ENCODE measurements around the gene C9orf57. TPM values are rescaled to one million over a fixed set of nuclear protein-coding genes. Genes with fewer than 3 reads are reported as not detected.
"Not testable (repeated sequence)": the region's sequence is repeated elsewhere in the genome, so short reads cannot be mapped to it uniquely, and the experiment has no call there.

The C9orf57 gene
- polyA plus RNA-seq, 4 donors, result not detected

DNA sequence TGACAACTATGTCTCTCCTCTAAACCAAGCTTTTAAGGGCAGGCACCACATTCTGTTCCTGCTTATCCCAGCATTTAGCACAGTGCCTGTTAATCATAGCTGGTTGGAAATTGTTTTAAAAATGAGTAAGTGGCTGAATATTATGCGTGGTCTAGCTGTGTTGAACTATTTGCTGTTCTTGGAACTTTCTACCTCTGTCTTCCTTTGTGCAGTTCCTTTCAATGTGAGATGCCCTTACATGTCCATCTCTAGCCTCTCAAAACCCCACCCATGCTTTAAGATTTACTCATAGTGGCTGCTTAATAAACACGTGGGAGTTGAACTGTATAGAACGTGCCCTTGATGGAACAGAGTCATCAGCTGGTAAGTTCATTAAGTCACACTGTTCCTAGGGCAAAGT is 34.5 kb downstream of the C9orf57 start:
- DNase-seq (ENCODE audit: low read depth in 4 of 4, low spot score in 3 of 4), result no peak

DNA sequence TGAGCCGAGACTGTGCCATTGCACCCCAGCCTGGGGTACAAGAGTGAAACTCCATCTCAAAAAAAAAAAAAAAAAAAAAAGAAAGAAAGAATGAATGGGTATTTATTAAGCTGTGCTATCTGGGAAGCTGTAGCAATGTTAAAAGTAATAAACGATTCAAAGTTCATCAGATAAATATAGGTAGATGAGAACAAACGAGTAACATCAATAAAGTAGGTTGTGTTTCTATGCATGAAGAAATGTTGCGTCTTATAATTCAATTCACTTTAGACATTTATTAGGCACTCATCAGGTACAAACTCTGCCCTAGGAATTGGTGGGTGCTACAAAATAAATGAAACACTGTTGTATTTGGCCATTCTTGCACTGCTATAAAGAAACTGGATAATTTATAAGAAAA is 36.8 kb downstream of the C9orf57 start:
- DNase-seq (ENCODE audit: low read depth in 4 of 4, low spot score in 3 of 4), result no peak

- DNase-seq (ENCODE audit: low read depth in 4 of 4, low spot score in 3 of 4), result no peak
These were observed 37.6 kb downstream of the C9orf57 start for GRCh38 chr9:72022841-72023240.

DNA sequence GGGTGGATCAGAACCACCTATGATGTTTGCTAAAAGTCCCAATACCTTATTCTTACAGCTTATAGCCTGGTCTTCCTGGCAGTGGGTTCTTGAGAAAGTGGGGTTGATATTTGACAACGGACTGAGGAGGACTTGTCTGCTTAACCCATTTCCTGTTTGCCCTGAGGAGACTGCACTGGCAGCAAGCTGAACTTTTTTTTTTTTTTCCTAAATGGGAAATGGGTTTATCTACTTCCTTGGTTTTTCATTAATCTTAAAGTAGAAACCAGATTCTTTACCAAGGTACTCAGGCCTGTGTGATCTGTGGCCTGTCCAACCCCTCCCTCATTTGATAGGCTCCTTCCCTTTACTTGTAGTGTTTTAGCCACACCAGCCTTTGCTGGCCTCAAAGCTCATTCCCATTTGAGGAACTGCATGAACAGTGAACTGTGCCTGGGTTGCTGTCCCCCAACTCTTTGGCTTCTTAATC is 47.1 kb downstream of the C9orf57 start:
- DNase-seq (ENCODE audit: low read depth in 4 of 4, low spot score in 3 of 4), result no peak

DNA sequence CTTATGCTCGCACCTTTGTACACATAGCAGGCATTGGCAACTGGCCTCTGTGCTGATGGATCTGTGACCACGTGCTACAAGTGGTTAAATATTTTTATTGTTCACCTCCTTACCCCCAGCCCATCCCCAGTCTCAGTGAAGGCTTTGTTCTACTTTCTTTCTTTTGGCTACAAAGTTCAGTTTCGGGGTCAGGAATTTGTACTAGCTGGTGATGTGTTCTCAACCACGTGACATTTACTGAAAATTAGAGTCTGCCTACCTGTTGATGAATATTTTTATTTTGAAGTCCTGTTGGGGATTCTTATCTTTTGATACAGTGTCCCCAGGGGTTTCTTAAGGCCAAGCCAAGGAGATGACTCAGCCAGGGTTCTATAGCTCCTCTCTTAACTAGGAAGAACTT is 47.8 kb downstream of the C9orf57 start:
- DNase-seq (ENCODE audit: low read depth in 4 of 4, low spot score in 3 of 4), result no peak

GRCh38 chr9:72007726-72008125 is 52.7 kb downstream of the C9orf57 start:
- DNase-seq (ENCODE audit: low read depth in 4 of 4, low spot score in 3 of 4), result not testable (repeated sequence)

DNA sequence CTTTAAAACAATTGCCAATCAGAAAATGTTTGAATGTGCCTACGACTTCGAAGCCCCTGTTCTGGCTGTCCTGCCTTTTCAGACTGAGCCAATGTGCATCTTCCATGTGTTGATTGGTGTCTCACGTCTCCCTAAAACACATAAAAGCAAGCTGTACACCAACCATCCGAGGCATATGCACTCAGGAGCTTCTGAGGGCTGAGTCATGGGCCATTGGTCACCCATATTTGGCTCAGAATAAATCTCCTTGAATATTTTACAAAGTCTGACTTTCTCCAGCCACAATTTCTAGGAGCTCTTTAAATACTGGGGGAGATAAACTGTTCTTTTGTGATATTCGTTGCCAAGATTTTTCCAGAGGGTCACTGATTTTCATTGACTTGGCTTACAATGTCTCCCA is 53.9 kb downstream of the C9orf57 start:
- DNase-seq (ENCODE audit: low read depth in 4 of 4, low spot score in 3 of 4), result no peak

DNA sequence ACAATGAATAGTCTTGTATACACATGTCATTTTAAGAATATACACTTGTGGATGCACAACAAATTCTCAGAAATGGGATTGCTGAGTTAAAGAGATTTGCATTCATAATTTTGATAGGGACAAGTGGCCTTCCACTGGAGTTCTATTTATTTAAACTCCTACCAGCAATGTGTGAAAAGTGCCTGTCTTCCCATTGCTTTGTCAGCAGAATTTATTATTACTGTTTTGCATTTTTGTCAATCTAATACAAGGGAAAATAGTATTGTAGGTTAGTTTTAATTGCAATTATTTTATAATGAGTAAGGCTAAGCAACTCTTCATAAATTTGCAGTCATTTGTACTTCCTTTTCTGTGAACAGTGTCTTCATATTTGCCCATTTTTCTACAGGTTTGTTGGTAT is 55.0 kb downstream of the C9orf57 start:
- DNase-seq (ENCODE audit: low read depth in 4 of 4, low spot score in 3 of 4), result no peak

Other genes starting within 250 kb of the C9orf57 start
- gene ABHD17B, start 149.4 kb downstream of the C9orf57 start, polyA plus RNA-seq (ENCODE audit: insufficient read length in 4 of 4), result 10 to 100 TPM; 29.8 to 34.3 (median 33.5) TPM
- 10 to 100 TPM; 16.5 to 18.9 (median 17.8) TPM for gene C9orf85, start 149.0 kb downstream of the C9orf57 start, polyA plus RNA-seq (ENCODE audit: insufficient read length in 4 of 4)
- under 1 TPM; 0.27 to 0.58 (median 0.31) TPM for gene GDA, start 88.8 kb upstream of the C9orf57 start, polyA plus RNA-seq (ENCODE audit: insufficient read length in 4 of 4)

Measured in right renal pelvis (tissue), 4 donors.